ENCODE results near the gene DNAJC4.

DNAJC4 gene

DNA sequence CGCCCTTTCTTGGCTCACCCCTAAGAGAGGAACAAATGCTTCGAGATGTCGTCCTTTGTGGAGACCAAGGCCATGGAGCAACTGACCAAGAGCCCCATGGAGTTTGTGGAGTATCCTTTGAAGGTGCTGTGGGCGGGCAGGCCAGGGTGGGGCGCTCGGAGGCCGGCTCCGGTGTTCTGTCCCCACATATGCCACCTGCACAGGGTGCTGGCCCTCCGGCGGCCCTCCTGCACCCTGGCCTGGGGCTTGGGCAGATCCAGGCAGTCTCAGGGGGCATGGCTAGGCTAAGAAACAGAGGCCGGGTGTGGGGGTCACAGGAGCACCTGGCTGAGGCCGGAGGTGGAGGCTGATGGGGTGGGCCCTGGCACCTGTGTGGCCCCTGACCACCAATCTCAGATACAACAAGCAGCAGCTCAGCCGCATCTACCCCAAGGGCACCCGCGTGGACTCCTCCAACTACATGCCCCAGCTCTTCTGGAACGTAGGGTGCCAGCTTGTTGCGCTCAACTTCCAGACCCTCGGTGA lies 31.3 kb downstream of the DNAJC4 start:
- DNase-seq, result no peak

DNA sequence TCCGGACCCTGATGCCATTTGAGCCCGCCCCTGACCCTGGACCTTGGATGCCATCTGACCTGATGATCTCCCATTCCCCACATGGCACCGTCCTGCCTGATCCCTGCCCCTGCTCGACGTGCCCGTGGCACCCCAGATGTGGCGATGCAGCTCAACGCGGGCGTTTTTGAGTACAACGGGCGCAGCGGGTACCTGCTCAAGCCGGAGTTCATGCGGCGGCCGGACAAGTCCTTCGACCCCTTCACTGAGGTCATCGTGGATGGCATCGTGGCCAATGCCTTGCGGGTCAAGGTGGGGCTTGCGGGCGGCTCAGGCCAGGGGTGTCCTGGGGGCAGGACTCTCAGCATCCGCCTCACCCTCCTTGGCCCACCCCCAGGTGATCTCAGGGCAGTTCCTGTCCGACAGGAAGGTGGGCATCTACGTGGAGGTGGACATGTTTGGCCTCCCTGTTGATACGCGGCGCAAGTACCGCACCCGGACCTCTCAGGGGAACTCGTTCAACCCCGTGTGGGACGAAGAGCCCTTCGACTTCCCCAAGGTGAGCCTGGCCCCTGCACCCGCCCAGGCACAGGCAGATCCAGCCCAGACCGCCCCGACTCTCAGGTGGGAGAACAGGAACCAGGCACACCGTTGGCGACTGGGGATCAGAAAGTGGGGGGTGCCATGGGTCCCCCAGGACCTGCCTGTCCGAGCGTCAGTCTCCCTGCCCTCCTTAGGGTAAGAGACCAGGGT lies 32.1 kb downstream of the DNAJC4 start:
- DNase-seq, result no peak

DNA sequence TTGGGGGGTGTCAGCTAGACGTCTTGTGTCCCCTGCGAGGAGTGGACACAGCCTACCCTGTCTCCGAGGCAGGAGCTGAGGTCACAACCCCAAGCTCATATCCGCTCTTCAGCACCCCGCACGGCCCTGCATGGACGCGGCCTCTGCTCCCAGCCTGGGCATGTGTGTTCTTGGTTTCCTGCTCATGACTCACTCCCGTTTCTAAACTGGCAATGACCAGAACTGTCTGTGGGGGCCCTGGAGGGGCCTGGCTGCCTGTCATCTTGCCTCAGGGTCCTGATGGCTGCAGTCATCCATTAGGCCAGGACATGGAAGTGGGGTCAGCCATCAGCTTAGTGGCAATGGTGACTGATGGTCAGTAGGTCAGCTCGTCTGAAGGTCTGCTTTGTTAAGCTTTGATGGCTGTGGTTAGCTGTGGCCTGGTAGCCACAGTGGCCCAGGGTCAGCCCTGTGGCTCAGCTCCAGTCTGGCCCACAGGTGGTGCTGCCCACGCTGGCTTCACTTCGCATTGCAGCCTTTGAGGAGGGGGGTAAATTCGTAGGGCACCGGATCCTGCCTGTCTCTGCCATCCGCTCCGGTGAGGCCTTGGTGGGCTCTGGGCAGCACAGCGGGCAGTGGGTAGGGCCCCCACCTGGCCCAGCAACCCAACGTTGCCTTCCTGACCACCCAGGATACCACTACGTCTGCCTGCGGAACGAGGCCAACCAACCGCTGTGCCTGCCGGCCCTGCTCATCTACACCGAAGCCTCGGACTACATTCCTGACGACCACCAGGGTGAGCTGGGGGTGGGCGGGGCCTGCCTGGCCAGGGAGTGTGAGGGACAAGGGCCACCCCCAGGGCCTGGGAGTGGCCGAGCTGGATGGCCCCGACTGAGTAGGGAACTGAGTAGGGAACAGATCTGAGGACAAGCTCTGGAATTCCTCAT lies 32.9 kb downstream of the DNAJC4 start:
- DNase-seq, result no peak

DNA sequence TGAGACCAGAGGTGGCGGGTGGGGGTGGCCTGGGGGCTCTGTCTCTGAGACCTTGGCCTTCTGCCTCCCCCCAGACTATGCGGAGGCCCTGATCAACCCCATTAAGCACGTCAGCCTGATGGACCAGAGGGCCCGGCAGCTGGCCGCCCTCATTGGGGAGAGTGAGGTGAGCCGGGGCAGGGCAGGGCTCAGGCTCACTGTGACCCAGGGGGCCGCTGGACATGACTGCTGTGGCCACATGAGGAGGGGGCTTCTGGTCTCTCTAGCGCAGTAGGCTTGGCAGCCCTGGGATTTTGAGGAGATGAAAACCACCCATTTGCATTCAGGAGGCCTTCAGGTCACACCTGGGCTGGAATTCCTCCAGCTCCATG lies 33.6 kb downstream of the DNAJC4 start:
- DNase-seq, result no peak

DNA sequence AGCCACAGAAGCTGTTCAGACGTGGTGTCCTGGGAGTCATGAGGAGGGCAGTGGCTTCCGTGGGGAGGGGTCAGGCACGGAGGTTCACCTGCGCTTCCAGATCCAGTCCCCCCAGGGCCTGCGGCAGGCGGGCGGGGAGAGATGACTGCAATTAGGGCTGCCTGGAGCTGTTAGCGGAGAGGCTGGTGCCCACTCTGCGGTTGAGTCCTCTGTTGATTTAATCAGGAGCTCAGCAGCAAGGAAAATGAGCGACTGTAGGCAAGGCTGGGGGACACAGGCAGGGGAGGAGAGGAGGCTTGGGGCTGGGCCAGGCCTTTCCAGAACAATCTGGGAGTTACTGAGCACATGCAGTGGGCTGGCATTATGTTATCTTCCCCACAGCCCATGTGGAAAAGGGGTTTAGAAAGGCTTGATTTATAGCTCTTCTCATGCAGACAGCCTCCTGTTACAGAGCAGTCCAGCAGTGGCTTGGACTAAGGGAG lies 34.1 kb downstream of the DNAJC4 start:
- DNase-seq, result no peak

DNA sequence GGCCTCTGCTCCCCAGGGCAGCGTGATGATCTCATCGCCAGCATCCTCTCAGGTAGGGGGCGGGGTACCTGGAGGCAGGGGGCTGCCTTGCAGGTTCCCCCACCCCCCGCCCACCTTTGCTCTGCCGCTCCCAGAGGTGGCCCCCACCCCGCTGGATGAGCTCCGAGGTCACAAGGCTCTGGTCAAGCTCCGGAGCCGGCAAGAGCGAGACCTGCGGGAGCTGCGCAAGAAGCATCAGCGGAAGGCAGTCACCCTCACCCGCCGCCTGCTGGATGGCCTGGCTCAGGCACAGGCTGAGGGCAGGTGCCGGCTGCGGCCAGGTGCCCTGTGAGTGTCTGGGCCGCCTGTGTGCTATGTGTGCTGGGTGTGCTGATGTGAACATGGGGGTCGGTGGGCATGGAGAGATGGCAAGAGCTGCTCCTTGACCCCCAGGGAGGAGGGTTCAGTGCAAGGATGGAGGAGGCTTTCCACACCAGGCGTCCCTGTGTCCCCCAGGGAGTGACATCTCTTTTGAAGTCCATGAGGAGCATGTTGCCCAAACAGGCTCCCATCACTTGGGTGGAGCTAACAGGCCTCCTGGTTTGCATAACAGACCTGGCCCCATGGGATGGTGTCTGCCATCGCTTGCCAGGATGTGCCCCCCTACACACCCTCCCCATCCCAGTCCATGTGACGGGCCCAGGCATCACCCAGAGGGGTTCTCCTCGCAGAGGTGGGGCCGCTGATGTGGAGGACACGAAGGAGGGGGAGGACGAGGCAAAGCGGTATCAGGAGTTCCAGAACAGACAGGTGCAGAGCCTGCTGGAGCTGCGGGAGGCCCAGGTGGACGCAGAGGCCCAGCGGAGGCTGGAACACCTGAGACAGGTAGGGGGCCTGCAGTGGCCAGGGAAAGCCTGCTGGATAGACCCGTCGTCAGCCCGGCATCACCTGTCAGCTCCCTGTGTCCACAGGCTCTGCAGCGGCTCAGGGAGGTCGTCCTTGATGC lies 35.1 kb downstream of the DNAJC4 start:
- no peak for DNase-seq

DNA sequence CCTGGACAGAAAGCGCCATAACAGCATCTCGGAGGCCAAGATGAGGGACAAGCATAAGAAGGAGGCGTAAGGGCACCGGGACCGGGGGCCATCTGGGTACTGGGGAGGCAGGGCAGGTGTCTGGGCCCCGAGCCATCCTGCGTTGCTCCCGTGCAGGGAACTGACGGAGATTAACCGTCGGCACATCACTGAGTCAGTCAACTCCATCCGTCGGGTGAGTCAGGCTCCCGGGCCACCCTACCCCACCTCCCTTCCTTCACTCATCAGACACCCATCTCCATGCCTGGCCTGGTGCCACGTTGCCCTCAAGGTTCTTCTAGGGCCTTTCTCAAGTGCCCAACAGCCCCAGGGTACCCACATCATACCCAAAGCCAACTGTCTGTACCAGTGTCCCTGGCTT lies 36.0 kb downstream of the DNAJC4 start:
- DNase-seq, result no peak

DNA sequence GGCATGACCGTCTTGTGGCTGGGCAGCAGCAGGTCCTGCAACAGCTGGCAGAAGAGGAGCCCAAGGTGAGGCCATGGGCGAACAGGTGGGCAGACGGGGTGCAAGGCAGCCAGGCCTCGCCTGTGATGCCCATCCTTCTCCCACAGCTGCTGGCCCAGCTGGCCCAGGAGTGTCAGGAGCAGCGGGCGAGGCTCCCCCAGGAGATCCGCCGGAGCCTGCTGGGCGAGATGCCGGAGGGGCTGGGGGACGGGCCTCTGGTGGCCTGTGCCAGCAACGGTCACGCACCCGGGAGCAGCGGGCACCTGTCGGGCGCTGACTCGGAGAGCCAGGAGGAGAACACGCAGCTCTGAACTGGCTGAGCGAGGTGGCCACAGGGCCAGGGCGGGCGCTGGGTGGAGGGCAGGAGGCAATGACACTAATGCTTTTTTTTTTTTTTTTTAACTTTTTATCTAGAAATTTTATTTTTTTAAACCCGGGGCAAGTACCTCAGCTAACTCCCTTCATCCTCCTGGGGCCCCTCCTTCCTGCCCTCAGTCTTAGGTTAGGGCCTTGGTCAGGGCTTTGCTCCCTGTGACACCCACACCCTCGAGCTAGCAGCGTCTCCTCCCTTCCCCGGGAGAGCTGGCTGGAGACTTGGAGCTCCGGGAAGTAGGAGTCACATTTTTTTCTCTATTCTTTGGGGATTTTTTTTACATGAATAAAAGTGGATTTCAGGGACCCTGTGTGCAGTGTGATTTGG lies 37.0 kb downstream of the DNAJC4 start:
- DNase-seq, result no peak

DNA sequence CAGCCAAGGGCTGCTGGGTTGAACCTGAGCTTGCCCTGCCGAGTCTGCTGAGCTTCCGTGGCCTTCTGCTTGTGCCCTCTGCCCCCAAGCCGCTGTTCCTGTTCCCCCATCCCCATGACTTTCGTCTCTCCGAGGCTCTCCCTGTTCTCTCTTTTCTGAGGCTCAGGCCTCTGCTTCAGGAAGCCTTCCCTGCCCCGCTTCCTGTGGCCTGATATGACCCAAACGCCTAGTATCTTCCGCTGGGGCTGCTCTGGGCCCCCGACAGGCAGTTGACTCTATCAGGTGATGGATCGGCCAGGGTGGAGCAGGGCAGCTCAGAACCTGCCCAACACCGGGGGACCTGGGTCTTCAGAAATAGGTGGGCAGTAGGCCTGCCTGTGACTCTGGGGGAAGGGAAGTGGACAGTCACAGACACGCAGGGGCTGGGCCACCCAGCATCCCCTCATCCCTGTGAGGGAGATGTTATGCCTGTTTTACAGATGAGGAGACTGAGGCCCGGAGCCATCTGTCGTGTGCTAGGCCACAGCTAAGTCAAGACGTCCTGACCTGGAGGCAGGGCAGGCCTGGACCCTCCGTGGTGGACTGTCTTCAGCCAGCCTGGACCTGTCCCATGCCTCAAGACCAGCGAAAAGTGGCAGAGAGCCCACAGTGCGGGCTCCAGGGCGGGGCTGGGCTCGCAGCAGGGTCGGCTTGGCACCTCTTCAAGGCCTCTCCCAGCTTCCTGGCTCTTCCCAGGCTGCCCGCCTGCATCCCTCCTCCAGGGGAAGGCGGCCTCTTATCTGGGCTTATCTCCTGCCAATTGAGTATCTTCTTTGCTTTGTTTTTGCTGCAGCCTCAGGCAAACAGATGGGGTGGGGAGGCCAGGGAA lies 37.9 kb downstream of the DNAJC4 start:
- DNase-seq, result no peak

DNA sequence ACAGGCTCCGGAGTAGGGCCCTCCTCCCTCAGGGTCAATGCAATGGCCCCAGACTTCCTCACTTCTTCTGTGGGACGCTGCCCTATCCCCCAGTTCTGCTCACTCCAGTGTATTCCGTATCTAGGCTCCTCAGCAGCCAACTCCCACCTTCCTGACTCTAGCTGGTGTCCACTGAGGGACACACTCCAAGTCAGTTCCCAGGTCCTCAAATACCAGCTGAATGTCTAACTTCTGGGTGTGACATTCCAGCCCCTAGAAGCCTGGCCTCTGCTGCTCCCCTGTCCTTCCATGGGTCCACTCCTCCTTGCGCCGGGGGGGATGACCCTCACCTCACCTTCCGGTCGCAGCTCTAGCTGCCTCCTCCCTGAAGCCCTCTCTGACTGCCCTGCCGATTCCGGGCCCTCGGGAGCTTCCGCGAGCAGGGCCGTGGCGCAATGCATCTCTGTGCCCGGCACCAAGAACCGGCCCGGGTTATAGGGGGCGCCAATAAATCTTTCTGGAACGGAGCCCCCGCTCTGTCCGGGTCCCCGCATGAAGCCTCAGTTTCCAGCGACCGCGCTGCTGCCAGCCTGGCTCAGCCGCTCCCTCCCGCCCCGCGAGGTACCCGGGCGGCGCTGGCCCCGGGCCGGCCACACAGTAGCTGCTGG lies 38.7 kb downstream of the DNAJC4 start:
- no peak for DNase-seq

DNA sequence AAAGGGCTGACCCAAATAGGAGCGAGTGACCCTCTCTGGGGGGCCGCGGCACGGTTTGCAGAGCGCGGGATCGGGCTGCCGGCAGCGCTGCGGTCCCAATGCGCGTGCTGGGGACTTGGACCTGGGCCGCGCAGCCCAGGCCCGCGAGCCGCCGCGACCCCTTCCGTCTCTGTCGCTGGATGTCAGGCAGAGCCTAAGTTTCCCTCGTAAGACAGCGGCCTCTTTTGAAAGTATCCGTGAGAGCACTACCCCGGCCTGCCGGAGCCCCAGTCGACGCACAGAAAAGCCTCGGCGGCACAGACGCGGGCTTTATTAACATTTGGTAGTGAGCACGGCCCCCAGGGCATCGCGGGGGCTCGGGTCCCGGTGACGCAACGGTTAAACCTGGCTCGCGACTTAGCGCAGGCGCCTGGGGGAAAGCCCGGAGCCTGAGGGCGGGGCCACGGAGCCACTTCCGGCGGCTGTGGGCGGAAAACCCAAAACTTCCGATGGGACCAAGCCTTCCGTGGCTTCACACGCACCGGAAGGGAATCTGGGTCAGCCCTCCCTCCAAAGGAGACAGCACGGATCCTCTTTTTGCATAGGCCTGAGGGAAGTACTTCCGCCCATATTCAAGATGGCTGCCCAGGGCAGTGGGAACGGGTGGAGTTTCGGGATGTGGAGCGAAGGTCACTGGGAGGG lies 39.3 kb downstream of the DNAJC4 start:
- no peak for DNase-seq

DNA sequence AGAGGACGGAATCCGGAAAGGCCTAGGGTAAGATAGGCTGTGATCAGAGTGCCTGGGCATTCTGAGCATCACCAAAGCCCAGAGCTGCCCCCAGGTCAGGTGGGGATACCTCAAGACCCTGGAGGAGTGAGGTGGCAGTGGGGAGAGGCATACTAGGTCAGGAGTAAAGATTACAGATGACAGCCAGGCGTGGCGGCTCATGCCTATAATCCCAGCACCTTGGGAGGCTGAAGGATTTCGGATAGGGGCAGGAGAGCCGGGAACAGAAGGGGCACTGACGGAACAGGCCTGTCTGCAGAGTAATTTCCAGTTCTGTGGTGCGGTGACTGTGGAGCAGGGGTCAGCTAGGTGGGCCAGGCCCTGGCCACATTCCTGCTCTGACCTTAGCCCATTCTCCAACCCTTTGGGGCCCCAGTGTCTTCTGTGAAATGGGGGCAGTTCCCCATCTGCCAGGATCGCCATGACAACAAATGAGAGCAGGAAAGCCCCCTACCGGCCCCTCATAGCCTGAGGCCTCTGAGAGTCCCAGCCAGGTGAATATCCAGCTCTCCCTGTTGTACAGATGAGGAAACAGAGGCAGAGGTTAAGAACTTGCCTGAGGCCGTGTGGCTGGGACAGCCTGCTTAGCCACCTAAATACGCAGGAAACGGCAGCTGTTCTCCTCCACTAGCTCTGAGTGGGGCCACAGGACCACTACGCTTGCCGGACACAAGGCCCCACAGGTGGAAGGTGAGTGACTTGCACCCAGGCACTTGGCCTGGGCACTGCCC lies 44.9 kb downstream of the DNAJC4 start:
- no peak for DNase-seq

DNA sequence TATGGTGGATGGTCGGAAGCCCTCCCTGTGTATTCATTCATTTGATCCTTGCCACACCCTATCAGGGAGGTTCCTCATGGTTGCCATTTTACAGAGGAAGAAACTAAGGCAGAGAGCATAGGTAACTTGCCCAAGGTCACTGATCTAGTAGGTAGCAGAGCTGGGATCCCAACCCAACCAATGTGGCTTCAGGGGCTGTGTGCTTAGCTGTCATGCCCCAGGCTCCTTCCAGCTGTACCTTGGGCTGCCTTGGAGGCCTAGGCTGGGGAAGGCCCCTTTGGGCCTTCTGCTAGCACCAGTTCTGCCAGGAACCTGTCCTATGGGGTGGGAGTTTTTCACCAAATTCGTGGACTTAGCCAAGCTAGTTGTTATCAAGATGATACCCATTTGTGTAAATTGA lies 45.5 kb downstream of the DNAJC4 start:
- DNase-seq, result no peak

DNA sequence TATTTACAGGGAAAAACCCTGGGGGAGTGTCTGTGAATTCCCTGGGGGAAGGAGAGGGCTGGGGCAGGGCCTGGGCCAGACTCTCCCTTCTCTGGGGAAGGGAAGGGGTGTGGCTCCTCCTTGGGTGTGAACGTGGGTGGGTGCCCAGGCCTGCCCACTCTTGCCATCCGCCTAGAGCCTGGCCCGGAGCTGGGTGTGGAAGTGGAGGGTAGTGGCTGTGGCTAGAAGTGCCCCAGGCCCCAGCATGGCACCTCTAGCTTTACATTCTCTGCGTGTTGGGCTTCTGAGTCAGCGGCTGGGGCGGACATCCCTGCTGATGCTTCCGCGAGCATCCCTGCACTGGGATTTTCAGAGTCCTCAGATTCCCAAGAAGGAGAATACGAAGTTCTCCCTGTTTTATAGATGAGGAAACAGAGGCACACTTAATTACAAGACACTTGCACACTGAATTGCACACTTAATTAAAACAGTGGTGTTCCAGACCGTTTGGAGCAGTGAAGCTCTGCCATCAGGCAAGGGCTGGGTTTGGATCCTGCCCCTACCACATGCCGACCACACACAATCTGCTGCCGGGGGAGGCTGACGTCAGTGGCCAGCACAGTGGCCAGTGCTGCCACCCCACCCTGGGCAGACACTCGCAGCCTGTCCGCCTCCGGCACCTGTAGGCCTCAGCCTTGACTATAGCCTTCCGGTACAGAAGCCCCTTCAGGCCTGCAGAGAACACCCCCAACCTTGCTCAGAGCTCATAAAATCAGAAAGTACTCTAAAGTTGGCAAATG lies 46.5 kb downstream of the DNAJC4 start:
- DNase-seq, result no peak

DNA sequence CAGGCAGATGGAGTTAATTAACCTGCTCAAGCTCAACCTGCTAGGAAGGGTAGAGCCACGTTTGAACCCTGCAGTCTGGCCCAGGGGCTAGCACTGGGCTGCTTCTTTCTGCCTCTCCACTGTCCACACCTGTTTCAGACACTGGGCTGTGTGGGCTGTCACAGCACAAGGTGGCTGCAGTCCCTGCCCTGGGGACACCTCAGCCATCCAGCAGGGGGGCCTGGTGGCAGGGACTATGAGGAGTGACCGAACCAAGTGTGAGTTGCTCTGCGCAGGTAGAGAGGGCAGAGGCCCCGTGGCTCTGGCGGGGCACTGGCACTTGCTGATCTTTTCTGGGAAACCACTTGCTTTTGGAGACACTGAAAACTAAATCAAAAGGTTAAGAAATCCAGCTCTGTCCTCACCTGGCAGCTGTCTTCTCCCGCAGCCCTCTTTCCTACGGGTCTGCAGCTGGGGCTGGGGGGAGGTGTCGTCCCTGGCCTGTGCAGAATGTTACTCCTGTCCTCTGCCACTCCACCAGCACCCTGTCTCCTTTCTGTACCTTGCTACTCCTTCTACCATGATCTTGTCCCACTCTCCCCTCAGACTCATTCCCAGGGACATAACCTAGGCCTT lies 48.3 kb downstream of the DNAJC4 start:
- no peak for DNase-seq

DNA sequence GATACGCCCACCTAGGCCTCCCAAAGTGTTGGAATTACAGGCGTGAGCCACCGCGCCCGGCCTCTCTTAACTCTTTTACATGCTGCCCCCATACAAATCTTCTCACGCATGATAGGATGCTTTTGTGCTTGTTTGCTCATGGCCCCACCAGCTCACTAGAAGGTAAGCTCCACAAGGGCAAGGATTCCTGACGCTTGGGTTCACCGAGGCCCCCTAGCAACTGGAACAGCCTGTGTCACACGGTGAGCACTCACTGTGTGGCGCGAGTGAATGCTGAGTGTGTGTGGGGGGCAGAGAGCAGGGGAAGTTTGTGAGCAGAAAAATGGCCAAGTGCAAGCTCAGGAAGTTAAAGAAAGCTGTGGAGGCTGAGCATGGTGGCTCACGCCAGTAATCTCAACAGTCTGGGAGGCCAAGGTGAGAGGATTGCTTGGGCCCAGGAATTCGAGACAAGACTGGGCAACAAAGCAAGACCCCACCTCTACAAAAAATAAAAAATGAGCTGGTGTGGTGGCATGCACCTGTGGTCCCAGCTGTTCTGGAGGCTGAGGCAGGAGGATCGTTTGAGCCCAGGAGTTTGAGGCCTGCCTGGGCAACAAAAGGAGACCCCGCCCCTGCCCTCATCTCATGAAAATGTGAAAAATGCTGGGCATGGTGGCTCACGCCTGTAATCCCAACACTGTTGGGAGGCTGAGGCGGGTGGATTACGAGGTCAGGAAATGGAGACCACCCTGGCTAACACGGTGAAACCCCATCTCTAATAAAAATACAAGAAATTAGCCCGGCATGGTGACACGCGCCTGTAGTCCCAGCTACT lies 51.8 kb downstream of the DNAJC4 start:
- DNase-seq, result no peak

DNA sequence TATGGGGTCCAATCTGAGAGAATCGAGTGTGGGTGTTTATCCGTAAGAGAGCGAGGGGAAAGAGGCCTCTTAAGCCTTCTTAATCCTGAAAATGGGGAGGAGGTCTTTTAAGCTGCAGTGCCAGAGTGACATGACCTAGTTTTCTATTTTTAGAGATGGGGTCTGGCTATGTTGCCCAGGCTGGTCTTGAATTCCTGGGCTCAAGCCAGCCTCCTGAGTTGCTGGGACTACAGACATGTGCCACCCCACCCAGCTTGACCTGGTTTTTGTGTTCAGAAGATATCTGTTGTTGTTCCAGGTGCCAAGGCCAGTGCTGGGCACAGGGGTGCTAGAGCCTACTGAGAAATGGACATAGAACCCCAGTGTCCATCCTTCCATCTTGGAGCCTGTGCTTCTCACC lies 52.7 kb downstream of the DNAJC4 start:
- DNase-seq, result no peak

All from cortex of kidney (tissue), 1 donor.